ENCODE measurements around the gene GAPDHS.

- TF ChIP-seq RARG (CRISPR knock-in tag; IDR thresholded peaks at IDR 0.05; ENCODE audit: low read depth) (no peak), CTCF (CRISPR knock-in tag; IDR thresholded peaks at IDR 0.05) (no peak), ZNF644 (CRISPR knock-in tag; IDR thresholded peaks at IDR 0.05; ENCODE audit: low read depth) (no peak), ZNF180 (CRISPR knock-in tag; IDR thresholded peaks at IDR 0.05; ENCODE audit: borderline replicate concordance, low read depth) (no peak), PBX3 (CRISPR knock-in tag; IDR thresholded peaks at IDR 0.05; ENCODE audit: borderline replicate concordance) (no peak), PCBP2 (optimal IDR thresholded peaks at IDR 0.05; ENCODE audit: low read depth, low read length, poor library complexity, severe bottlenecking) (no peak)
Observed at GRCh38 chr19:35522745-35523327, 10.4 kb upstream of the GAPDHS start.
